Measurements from ENCODE around the gene LYPD5. TPM values are rescaled to one million over a fixed set of nuclear protein-coding genes. Genes with fewer than 3 reads are reported as not detected.

LYPD5 gene
- total and polyA plus RNA-seq, 8 donors, result 0.20 to 6.3 (median 0.55) TPM

GRCh38 chr19:43751466-43752220 lies 50.6 kb downstream of the LYPD5 start:
- ATAC-seq (no peak), DNase-seq (no peak)
- Histone ChIP-seq H3K27me3 (no peaks in the 10 kb centered on the region), H3K27ac (peak overlapping the region in 1 of 2 donors; percentile 15), H3K9me3 (no peaks in the 10 kb centered on the region), H3K4me3 (no peak overlapping the region), H3K4me1 (peaks cover 16 to 58% of the 10 kb centered on the region in 2 donors), H3K36me3 (peaks cover 0 to 57% of the 10 kb centered on the region in 2 donors)
- no peak for TF ChIP-seq CTCF (IDR thresholded peaks at IDR 0.05)
- intact Hi-C loops (cut with DNase I), result no loop called here

GRCh38 chr19:43749898-43750297 lies 52.3 kb downstream of the LYPD5 start:
- TF ChIP-seq CTCF (IDR thresholded peaks at IDR 0.05), result no peak
- ATAC-seq (no peak), DNase-seq (no peak)
- Histone ChIP-seq H3K27ac (no peak overlapping the region), H3K27me3 (no peaks in the 10 kb centered on the region), H3K4me3 (no peak overlapping the region), H3K9me3 (no peaks in the 10 kb centered on the region), H3K36me3 (peaks cover 0 to 74% of the 10 kb centered on the region in 2 donors), H3K4me1 (peaks cover 17 to 49% of the 10 kb centered on the region in 2 donors)
- intact Hi-C loops (cut with DNase I), result loop anchor here in 1 of 2 donors (5.0 kb wide), 1 partner anchor 32 kb away; the partner anchor contains the start of gene KCNN4

DNA sequence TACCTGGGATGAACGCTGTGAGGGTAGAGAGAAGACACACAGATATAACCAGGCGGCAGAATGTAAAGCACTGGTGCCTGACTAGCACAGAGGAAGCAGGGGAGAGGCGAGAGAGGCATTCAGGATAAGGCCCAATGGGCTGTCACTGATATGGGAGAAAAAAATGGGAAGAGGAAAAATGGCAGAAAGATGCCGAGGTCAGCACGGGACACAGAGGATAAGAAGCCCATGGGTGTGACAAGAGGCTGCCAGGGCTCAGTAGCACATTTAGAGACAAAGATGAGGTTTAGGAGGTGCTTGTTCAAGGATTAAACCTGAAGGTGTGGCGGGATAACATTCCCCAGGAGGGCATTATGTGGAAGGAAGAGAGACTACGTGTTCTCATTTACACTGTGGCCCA lies 53.1 kb downstream of the LYPD5 start:
- intact Hi-C loops (cut with DNase I), result loop anchor here in 1 of 2 donors (5.0 kb wide), 1 partner anchor 33 kb away; the partner anchor contains the start of gene KCNN4
- TF ChIP-seq CTCF (IDR thresholded peaks at IDR 0.05), result no peak
- no peak overlapping the region for H3K27ac ChIP-seq
- DNase-seq, result no peak
- peaks cover 21 to 53% of the 10 kb centered on the region in 2 donors for H3K4me1 ChIP-seq
- H3K4me3 ChIP-seq, result no peak overlapping the region
- ATAC-seq, result no peak
- H3K36me3 ChIP-seq, result peaks cover 0 to 82% of the 10 kb centered on the region in 2 donors
- no peaks in the 10 kb centered on the region for H3K9me3 ChIP-seq
- H3K27me3 ChIP-seq, result no peaks in the 10 kb centered on the region

DNA sequence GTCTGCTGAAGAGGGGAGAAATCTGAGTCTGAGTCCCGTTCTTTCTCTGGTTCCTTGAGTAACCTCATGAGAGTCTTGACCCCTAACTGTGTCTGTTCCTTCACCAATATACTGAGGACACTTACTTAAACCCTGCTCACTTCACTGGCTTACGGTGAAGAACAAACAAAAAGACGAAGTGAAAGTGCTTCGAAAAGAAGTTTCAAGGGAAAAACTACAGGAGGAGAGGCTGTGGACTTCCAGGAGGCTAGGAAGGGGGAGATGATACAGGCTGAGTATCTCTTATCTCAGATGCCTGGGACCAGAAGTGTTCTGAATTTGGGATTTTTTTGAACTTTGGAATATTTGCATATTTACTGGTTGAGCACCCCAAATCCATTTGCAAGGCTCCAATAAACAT lies 53.6 kb downstream of the LYPD5 start:
- intact Hi-C loops (cut with DNase I), result loop anchor here in 1 of 2 donors (5.0 kb wide), 1 partner anchor 34 kb away; the partner anchor contains the start of gene KCNN4
- DNase-seq, result no peak
- no peaks in the 10 kb centered on the region for H3K9me3 ChIP-seq

More for the DNA sequence above, 53.6 kb downstream of the LYPD5 start:
- no peak for ATAC-seq
- H3K4me1 ChIP-seq, result peaks cover 18 to 49% of the 10 kb centered on the region in 2 donors
- no peak overlapping the region for H3K4me3 ChIP-seq
- no peak overlapping the region for H3K27ac ChIP-seq
- no peaks in the 10 kb centered on the region for H3K27me3 ChIP-seq
- no peak for TF ChIP-seq CTCF (IDR thresholded peaks at IDR 0.05)
- peaks cover 0 to 86% of the 10 kb centered on the region in 2 donors for H3K36me3 ChIP-seq
